ENCODE results near the gene CCDC197.

CCDC197 gene

DNA sequence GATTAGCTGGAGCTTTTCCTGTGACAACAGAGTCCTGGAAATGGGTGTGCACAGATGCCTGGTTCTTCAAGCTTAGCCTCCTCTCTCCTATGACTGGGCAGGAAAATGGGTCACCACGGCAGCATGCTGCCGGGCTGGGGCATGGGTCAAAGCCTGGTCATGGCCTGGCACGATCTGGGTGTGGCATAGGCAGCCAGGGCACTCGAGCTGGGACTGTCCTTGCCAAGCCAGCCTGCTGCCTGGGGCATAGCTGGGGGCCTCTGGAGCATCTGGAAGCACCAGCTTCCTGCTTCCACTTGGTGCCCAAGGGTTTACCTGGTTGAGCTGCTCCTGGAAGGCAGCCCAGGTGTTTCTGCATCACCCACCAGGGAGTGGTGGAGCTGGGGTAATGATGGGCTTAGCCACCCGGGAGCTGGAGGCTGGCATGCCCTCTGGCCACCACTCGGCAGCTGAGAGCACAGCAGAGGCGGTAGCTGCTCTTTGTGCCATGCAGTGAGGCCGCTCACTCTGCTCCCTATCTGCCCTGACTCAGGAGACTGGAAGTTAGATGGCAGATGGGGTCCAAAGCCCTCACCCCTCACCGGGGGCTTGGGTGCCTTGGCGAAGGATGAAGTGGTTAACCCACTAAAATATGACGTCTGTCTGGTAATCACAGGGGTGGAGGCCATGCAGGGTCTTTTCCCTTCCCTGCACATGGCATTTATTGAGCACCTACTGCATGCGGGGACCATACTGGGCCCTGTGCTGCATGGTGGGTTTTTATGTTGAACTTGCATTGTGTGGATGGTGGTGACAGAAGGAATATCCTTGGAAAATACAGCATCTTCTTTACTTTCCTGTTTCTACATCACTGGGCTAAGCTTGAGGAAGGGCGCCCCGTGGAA is 30.7 kb downstream of the CCDC197 start:
- Histone ChIP-seq H2AFZ (ENCODE audit: low read depth, low read length) (no peak overlapping the region), H3K27me3 (ENCODE audit: low read depth, low read length) (no peaks in the 10 kb centered on the region), H3K36me3 (replicated peaks; ENCODE audit: low read depth, low read length) (no peaks in the 10 kb centered on the region), H3K4me1 (ENCODE audit: low read length) (no peaks in the 10 kb centered on the region), H3K27ac (ENCODE audit: low read length) (no peak overlapping the region), H3K4me2 (ENCODE audit: low read length) (no peak overlapping the region), H3K9me3 (ENCODE audit: insufficient read depth, low read length) (no peaks in the 10 kb centered on the region), H4K20me1 (ENCODE audit: insufficient read depth, low read length) (no peaks in the 10 kb centered on the region), H3K9ac (ENCODE audit: low read length) (no peak overlapping the region), H3K79me2 (ENCODE audit: low read length) (no peaks in the 10 kb centered on the region), H3K4me3 (ENCODE audit: low read length) (no peak overlapping the region)
- no peak for TF ChIP-seq EZH2phosphoT487 (IDR thresholded peaks at IDR 0.05; ENCODE audit: low read depth)
- no peak for TF ChIP-seq CTCF (IDR thresholded peaks at IDR 0.05; ENCODE audit: low read depth, low read length)

DNA sequence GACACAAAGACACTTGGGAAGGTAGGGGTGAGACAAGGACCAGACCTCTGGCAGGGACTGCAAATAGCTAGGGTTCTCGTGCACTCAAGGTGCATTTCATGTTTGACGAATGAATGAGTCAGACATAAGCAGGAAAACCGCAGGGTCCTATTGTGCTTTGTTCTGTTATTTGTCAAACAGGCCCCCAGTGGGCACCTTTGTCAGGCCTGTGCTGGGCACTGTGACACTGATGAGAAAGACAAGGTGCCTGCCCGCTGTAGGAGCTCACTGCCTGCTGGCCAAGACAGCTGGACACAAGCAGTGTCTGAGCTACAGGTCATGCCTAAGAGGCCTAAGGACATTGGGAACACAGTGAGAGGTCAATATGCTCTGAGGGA is 31.3 kb downstream of the CCDC197 start:
- Histone ChIP-seq H3K36me3 (replicated peaks; ENCODE audit: low read depth, low read length) (no peaks in the 10 kb centered on the region), H3K9ac (ENCODE audit: low read length) (no peak overlapping the region), H4K20me1 (ENCODE audit: insufficient read depth, low read length) (no peaks in the 10 kb centered on the region), H3K4me2 (ENCODE audit: low read length) (no peak overlapping the region), H3K79me2 (ENCODE audit: low read length) (no peaks in the 10 kb centered on the region), H3K9me3 (ENCODE audit: insufficient read depth, low read length) (no peaks in the 10 kb centered on the region), H3K27me3 (ENCODE audit: low read depth, low read length) (no peaks in the 10 kb centered on the region), H3K4me1 (ENCODE audit: low read length) (no peaks in the 10 kb centered on the region), H2AFZ (ENCODE audit: low read depth, low read length) (no peak overlapping the region), H3K4me3 (ENCODE audit: low read length) (no peak overlapping the region), H3K27ac (ENCODE audit: low read length) (no peak overlapping the region)
- TF ChIP-seq EZH2phosphoT487 (IDR thresholded peaks at IDR 0.05; ENCODE audit: low read depth) (no peak), CTCF (IDR thresholded peaks at IDR 0.05; ENCODE audit: low read depth, low read length) (no peak)

DNA sequence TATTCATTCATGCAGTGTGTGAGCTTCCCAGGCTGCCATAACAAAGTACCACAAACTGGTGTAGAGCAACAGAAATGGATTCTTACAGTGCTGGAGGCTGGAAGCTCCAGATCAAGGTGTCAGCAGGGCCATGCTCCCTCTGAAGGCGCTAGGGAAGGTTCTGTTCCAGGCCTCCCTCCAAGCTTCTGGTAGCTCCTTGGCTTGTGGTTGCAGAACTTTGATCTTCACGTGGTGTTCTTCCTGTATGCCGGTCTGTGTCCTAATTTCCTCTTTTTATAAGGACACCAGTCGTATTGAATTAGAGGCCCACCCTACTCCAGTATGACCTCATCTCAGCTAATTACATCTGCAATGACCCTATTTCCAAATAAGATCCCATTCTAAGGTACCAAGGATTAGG is 32.2 kb downstream of the CCDC197 start:
- no peak overlapping the region for H3K9ac ChIP-seq (ENCODE audit: low read length)
- H3K9me3 ChIP-seq (ENCODE audit: insufficient read depth, low read length), result no peaks in the 10 kb centered on the region
- H4K20me1 ChIP-seq (ENCODE audit: insufficient read depth, low read length), result no peaks in the 10 kb centered on the region
- no peak for TF ChIP-seq CTCF (IDR thresholded peaks at IDR 0.05; ENCODE audit: low read depth, low read length)
- no peak for TF ChIP-seq EZH2phosphoT487 (IDR thresholded peaks at IDR 0.05; ENCODE audit: low read depth)
- H3K4me1 ChIP-seq (ENCODE audit: low read length), result no peaks in the 10 kb centered on the region
- no peak overlapping the region for H3K4me3 ChIP-seq (ENCODE audit: low read length)
- H3K27ac ChIP-seq (ENCODE audit: low read length), result no peak overlapping the region
- H3K36me3 ChIP-seq (replicated peaks; ENCODE audit: low read depth, low read length), result no peaks in the 10 kb centered on the region
- H3K27me3 ChIP-seq (ENCODE audit: low read depth, low read length), result no peaks in the 10 kb centered on the region
- no peaks in the 10 kb centered on the region for H3K79me2 ChIP-seq (ENCODE audit: low read length)
- H2AFZ ChIP-seq (ENCODE audit: low read depth, low read length), result no peak overlapping the region
- H3K4me2 ChIP-seq (ENCODE audit: low read length), result no peak overlapping the region

DNA sequence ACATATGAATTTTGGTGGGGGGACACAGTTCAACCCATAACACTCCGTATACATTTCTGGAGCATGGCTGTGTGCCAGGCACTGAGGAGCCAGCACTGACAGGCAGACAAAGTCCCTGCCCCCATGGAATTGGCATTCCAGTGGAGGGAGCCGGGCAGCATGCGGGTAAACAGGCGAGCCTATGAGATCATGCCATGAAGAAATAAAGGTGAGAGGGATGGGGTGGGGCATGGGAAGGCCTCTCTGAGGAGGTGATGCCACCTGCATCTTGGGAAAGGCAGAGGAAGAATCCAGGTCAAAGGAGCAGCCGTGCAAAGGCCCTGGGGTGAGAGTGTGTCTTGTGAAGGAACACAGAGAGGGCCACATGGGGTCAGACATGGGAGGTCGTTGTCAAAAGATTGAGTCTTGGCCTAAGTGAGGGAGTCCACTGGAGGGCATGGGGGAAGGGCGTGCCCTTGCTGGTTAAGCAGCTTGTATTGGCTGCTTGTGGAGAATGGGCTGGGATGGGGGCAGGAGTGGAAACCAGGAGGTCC is 32.6 kb downstream of the CCDC197 start:
- Histone ChIP-seq H3K4me3 (ENCODE audit: low read length) (no peak overlapping the region), H3K4me1 (ENCODE audit: low read length) (no peaks in the 10 kb centered on the region), H3K27ac (ENCODE audit: low read length) (no peak overlapping the region), H4K20me1 (ENCODE audit: insufficient read depth, low read length) (no peaks in the 10 kb centered on the region), H3K9me3 (ENCODE audit: insufficient read depth, low read length) (no peaks in the 10 kb centered on the region), H3K36me3 (replicated peaks; ENCODE audit: low read depth, low read length) (no peaks in the 10 kb centered on the region), H3K9ac (ENCODE audit: low read length) (no peak overlapping the region), H3K4me2 (ENCODE audit: low read length) (no peak overlapping the region), H2AFZ (ENCODE audit: low read depth, low read length) (no peak overlapping the region), H3K27me3 (ENCODE audit: low read depth, low read length) (no peaks in the 10 kb centered on the region), H3K79me2 (ENCODE audit: low read length) (no peaks in the 10 kb centered on the region)
- TF ChIP-seq CTCF (IDR thresholded peaks at IDR 0.05; ENCODE audit: low read depth, low read length), result no peak
